ENCODE data around the gene ZNF75A. TPM values are rescaled to one million over a fixed set of nuclear protein-coding genes. Genes with fewer than 3 reads are reported as not detected.

Gene ZNF75A
- total RNA-seq, 1 donor from 2014 or later: 21.4 TPM

DNA sequence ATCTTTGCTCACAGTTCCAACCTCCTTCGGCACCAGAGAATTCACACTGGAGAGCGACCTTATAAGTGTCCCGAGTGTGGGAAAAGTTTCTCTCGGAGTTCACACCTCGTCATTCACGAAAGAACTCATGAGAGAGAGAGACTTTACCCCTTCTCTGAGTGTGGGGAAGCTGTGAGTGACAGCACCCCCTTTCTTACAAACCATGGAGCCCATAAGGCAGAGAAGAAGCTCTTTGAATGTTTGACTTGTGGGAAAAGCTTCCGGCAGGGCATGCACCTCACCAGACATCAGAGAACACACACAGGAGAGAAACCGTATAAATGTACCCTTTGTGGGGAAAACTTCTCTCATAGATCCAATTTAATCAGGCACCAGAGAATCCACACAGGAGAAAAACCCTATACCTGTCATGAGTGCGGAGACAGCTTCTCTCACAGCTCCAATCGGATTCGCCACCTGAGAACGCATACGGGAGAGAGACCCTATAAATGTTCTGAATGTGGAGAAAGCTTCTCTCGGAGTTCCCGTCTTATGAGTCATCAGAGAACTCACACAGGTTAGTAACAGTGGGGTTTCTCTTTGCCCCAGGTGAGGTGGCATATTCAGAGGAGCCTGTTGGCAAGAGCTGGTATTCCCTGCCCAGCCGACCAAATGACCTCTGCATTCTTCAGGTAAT is 15.2 kb upstream of the ZNF75A start:
- no peak for DNase-seq

DNA sequence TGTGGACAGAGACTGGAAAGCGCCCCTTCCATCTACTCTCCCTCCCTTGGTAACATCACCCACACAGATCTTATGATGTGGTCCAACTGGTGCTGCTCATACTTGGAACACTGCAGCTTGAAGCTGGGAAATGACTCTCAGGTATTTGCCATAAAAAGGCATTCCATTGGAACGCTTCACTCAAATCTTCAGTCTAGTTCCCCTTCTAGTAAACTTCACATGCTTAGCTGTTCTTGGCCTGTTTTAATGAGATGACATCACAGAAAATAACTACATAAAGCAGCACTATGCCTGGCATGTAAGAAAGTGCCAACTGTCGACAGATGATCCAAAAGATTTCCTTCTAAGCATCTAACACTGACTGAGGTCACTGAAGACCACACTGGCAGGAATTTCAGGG is 12.7 kb upstream of the ZNF75A start:
- no peak for DNase-seq

DNA sequence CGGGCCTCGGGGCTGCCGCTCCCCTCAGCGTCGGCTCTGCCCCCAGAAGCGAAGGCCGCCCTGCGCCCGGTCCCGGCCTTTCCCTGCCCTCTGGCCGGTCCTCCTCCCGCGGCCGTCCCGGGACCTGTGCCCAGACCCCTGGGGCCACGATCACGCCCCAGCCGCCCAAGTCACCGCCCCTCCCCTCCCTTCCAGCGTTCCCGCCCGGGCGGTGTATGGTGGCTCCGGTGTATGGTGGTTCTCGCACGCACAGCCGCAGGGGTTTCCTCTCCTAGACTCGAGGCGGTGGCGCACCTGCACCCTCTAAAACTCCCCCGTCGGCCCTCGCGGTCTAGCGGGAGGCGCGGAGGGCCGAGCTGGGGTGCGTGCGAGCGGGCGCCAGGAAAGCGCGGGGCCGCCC is 10.1 kb upstream of the ZNF75A start:
- DNase-seq: no peak

DNA sequence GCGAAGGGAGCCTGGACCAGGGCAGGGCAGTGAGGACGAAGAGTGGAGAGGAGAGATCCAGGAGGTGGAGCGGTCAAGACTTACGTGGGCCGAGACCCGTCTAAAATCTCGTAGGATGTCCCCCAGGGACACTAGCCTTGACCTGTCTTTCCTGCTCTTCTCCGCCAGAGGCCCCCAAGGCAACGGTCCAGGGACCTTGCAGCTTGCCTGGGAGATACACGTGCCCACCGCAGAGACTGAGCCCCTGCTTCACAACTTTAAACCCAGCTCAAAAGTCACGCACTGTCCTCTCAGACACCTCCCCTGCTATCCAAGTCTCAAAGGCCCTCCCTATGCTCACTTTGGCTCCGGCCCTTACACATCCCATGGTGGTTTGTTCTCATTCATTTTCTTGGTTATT is 9.5 kb upstream of the ZNF75A start:
- DNase-seq: no peak

DNA sequence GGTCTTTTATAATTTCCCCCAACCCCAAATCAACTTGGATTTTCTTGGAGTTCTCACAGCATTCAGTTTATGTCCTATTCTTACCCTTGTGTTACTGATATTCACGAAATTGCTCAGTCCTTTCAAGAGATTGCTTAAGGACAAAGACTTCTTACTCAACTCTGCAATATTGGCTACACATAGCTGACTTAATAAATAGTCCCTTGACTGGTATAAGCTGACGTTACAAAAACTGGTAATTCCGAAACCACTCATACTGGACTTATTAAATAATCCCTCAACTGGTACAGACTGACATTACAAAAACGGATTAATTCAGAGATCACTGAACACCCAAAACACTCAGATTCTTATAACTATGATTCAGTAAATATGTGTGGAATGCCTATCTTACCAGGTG is 927 bp upstream of the ZNF75A start:
- no peak for DNase-seq

DNA sequence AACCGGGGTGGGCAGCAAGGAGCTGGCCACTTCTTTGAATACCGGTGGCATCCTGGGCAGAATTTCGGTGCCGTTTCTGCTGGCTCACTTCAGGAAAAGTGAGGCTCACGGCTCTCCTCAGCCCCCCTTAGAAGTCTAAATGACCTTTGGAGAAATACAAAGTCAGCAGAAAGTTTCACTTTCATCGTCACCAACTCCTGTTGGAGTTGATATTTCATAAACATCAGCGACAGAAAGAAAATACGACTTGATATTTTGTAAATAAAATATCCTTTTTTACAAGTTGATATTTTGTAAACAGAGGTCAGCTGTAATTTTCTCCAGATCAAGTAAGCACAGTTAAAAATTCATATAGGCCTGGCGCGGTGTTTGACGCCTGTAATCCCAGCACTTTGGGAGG is 781 bp downstream of the ZNF75A start:
- no peak for DNase-seq

DNA sequence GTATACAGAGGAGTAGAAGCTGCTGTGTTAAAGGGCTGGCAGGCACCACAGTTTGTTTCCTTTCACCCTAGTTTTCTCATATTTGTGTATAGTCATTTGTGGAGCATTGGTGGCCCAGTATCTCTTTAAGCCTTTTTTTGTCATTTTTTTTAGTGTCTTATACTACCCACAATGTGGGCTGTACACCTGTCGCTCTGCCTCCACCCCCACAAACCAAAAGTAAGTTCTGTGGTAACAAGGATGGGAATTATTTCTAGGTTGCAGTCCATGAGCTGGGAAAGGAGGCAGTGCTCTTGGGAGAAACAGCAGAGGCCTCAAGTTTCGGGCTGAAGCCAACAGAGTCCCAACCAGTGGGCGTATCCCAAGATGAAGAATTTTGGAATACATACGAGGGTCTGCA is 6.2 kb downstream of the ZNF75A start:
- DNase-seq: no peak

DNA sequence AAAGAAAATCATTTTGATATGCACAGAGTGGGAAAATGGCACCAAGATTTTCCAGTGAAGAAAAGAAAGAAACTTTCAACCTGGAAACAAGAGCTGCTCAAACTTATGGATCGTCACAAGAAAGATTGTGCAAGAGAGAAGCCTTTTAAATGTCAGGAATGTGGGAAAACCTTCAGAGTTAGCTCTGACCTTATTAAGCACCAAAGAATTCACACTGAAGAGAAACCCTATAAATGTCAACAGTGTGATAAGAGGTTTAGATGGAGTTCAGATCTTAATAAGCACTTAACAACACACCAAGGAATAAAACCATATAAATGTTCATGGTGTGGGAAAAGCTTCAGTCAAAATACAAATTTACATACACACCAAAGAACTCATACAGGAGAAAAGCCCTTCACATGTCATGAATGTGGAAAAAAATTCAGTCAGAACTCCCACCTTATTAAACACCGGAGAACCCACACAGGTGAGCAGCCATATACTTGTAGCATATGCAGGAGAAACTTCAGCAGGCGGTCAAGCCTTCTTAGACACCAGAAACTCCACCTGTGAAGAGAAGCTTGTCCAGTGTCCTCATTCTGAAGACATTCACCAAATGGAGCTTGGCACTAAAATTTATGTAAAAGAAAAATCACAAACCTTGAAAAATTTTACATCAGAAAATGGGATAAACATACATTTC is 12.2 kb downstream of the ZNF75A start:
- DNase-seq: no peak

DNA sequence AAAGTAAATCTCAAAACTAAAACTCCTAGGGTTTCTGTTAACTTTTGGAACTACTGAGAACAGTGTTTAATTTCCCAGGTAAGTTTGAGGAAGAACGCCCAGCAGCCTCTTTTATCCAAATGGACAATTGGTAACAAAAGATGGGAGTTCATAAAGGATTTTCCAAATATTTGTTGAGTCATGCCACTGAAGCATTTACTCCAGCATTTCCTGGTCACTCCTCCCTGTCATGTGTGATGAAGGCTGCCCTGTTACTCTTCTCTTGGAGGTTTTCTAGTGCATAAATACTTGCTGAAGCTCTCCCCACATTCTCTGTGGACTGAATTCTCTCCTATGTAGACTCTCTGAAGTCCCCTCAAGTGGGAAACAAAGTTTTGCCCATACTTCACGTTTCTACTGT is 16.5 kb downstream of the ZNF75A start:
- DNase-seq: no peak

DNA sequence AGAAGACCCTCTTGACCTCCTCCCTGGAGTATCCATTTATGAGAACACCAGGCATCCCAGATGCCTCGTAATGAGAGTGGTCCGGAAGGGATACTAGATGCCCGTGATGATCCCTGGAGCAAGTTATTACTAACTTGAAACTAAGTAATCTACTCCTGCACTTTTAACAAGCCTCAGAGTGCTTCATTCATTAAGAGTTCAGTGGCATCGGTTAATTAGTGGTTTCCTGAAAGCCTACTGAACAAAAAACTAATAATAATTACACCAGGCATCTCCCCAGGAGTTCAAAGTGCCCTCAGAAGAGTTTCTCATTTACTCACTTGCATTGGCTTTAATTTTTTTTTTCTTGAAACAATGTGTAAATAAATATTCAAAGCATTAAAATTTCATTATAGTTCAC is 22.2 kb downstream of the ZNF75A start:
- DNase-seq: no peak

DNA sequence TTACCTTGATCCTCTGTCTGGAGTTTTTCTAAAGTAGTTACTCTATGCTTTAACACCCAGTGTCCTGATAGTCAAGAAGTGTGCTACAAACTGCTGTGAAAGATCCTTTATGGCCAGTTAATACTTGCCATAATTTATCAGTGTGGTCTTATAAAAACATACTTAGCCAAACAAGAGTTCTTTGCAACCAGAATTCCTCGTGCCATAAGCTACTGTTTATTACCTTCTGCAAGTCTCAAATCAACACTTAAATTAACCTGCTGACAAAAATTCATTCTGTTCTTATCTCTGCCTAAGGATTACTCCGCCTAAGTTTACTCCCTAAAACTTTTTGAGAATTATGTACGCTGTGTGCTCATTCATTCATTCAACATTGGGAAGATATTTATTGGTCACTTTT is 22.8 kb downstream of the ZNF75A start:
- DNase-seq: no peak

DNA sequence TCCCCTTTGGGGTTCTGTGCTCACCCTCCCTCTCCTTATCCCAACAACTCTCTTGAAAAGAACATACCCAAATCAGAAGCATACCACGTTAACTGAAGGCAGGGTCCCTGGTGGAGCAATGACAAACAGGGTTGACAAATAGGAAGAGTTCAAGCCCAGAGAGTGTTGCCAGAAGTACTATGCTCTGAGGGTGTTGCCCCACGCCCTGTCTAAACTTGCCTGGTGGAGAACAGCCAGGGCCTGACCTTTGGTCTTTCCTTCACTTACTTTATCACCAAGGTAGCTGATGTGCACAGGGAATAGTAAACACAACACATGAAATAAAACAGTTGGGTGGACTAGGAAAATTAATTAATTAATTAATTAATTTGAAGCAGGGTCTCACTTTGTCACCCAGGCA is 23.3 kb downstream of the ZNF75A start:
- no peak for DNase-seq

DNA sequence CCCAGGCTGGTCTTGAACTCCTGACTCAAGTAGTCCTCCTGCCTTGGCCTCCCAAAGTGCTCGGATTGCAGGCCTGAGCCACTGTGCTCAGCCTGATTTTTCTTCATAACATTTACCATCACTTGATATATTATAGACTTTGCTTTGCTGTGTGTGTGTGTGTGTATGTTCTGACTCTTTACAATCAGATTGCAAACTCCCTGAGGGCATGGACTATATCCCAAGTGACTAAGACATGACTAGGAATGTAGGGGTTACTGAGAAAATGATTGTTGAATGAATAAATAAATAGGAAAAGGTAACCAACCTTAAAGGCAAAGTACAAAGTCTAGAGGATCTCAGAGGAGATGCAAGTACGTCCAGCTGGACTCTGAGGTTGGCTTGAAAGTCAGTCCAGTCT is 40.7 kb downstream of the ZNF75A start:
- DNase-seq: no peak

DNA sequence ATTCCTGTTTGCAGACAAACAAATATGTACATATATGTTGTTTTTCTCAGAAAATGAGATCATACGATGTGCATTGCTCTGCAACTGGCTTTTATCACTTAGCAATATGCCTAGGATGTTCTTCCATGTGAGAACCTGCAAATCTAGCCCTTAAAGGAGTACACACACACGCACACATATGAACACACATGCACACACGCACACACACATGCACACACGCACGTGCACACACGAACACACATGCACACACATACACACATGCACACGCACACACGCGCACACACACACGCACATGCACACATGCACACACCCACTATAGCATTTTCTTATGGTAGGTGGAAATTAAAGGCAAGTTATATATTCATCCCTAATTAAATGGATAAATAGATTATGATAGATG is 42.3 kb downstream of the ZNF75A start:
- DNase-seq: no peak

DNA sequence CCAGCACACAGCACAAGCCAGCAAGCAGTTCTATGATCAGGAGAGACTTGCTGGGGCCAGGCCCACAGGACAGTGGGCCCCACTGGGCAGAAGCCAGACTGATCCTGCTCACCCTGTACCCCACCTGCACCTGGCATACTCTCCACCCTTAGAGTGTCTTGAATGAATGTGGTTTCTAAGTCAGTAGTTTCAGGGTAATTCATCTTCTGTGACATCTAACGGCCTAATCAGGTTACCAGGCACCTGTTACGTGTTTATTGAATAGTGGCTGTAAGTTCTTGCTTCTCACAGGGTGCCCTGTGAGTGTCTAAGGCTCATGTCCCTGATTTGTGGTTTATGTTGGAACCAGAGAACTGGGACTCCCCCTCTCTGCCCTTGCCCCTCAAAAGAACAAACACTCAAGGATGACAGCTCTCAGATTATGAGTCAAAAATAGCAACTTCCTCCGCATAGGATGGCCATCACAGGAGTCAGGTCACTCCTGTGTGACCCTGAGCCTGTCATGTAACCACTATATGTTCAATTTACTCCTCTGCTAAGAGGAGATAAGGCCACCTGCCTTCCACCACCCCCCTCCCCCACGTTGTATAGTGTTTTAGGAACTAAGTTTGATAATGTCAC is 43.4 kb downstream of the ZNF75A start:
- DNase-seq: no peak

DNA sequence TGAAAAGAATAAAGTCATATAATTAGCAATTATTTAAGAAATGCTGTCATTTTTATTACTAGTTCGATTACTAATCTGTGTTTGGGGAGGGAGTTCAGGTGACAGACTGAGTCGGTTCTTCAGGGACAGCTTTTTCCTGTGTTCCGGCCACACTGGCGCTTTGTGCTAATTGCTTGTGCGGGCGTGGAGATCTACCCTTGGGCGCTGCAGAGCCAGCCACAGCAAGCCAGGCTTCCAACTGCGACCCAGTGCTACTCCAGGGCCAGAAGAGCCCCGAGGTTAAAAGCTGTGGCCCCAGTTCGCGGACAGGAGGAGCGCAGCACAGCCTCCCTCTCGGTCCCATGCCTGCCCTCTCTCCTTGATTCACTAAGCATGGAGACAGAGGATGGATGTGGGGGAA is 43.9 kb downstream of the ZNF75A start:
- no peak for DNase-seq

DNA sequence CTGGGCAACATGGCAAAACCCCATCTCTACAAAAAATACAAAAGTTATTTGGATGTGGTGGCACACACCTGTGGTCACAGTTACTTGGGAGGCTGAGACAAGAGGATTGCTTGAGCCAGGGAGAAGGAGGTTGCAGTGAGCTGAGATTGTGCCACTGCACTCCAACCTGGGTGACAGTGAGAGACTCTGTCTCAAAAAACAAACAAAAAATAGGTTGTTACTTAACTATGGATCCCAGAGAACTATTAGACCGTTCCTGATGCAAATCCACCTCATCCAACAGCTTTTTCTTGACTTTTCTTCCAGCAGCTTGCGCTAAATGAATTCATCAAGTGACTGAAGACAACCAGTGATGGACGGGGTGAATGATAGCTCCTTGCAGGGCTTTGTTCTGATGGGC is 50.3 kb downstream of the ZNF75A start, which contains the start of gene OR2C1:
Gene OR2C1 (plus strand): TSS at position 301 of the 400 bp plus-strand sequence. CDS start 52 bp downstream, at position 353.
- no peak for DNase-seq

DNA sequence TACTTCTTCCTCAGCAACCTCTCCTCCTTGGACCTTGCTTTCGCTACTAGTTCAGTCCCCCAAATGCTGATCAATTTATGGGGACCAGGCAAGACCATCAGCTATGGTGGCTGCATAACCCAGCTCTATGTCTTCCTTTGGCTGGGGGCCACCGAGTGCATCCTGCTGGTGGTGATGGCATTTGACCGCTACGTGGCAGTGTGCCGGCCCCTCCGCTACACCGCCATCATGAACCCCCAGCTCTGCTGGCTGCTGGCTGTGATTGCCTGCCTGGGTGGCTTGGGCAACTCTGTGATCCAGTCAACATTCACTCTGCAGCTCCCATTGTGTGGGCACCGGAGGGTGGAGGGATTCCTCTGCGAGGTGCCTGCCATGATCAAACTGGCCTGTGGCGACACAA is 50.8 kb downstream of the ZNF75A start:
- no peak for DNase-seq

DNA sequence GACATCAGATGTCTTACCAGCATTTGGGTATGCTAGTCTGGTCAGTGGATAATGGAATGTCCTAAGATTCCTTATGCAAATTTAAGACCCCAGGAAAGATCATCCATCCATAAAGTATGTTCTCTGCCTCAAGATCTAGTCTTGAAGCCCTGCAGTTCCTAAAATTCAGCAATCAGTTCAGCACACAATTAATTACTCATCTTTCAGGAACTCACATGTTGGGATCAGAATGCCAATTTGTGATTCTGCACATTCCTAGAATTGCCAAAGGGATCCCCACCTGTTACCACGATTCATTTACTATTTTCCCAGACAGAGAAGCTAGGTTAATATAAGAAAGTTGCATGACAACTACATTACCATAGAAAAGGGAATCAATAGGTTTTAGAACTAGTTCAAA is 53.6 kb downstream of the ZNF75A start:
- DNase-seq: no peak

DNA sequence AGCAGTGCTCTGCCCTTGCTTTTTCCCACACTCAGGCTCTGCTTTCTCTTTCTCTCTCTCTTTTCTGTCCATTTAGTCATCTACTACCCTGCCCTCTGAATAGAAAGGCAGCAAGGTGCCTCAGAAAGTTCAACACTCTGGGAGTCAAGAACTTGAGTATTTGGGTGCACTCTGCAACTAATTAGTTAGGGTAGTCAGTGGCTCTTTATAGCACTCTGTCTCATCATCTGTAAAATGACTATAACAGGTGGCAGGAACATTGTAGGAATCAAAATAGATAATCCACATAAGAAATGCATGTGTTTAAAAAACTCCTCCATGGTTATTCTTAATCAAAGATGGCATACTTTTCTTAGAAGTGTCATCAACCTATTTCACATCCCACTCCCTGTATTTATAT is 57.6 kb downstream of the ZNF75A start:
- no peak for DNase-seq

DNA sequence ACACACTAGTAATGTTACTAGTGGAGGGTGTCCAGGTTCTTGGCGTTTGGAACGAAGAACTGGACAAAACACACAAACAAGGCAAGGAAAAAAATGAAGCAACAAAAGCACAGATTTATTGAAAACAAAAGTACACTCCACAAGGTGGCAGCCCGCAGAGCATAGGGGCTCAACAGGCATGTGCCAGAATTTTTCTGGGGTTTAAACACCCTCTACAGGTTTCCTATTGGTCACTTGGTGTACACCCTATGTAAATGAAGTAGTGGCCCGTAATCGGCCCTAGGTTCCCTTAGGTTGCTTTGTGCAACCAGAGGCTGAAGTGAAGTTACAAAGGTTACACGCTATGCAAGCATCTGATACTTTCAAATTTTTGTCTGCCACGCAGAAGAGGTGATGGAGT is 58.5 kb downstream of the ZNF75A start:
- DNase-seq: no peak

DNA sequence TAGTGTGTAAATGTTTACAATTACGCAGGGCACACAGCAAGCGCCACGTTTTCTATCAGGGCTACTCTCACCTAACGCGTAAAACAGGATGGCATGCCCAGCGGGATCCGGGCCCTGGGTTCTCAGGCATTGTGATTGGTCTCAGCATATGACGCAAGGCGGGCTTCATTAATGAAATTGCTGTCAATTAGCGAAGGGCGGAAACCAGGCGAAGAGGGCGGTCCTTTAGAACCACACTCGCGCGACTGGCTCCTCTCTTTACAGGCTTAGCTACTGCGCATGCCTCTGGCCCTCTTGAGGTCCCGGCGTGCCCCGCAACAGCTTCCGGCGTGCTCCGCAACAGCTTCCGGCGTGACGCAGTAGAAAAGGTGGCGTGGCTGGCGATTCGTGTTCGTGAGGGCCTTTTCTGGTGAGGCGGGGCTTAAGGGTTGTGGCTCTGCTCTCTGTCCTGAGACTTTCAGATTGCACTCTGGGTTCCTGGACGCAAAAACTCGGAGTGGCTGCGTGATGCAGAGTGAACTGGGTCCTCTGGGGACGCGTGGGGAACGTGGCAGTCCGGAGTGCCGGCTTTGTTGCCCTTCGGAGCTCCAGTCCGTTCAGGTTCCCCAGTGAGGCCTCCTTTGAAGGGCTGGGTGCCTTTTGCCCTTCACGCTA is 59.6 kb downstream of the ZNF75A start:
- DNase-seq: peak; percentile 78

All from skin of body (tissue), 2 donors.